MM.1S (cell line): ENCODE data around the gene ACER3.

Experiments
- DNase-seq: peaks from one replicate; pipeline ENCODE4 v3.0.0-alpha.2; 2015
- H2AFZ ChIP-seq: fragments of 300-600 bp; sonication (generic); 2 replicates; pipeline ENCODE4 v1.6.0; 2016; ENCODE audit warnings: antibody characterized with exemption, low read length
- H3F3A ChIP-seq: fragments of 300-600 bp; sonication (generic); 2 replicates; pipeline ENCODE4 v1.6.1; 2016; ENCODE audit warnings: mild to moderate bottlenecking, antibody characterized with exemption, low read length, moderate library complexity, mixed read lengths; ENCODE audit not compliant: insufficient read depth
- H3K27ac ChIP-seq: fragments of 300-600 bp; sonication (generic); 2 replicates; pipeline ENCODE4 v1.5.1; 2016; ENCODE audit warnings: mild to moderate bottlenecking, low read length
- H3K27me3 ChIP-seq: fragments of 300-600 bp; sonication (generic); replicated peaks from 2 replicates; pipeline ENCODE4 v1.6.0; 2016; ENCODE audit warnings: low read length; ENCODE audit not compliant: insufficient read depth
- H3K36me3 ChIP-seq: fragments of 300-600 bp; sonication (generic); replicated peaks from 2 replicates; pipeline ENCODE4 v1.6.1; 2016; ENCODE audit warnings: mild to moderate bottlenecking, low read length, mixed read lengths; ENCODE audit not compliant: insufficient read depth
- H3K4me1 ChIP-seq: fragments of 300-600 bp; sonication (generic); 2 replicates; pipeline ENCODE4 v1.6.1; 2016; ENCODE audit warnings: low read length, mixed read lengths
- H3K4me2 ChIP-seq: fragments of 300-600 bp; sonication (generic); 2 replicates; pipeline ENCODE4 v1.6.0; 2016; ENCODE audit warnings: low read depth, low read length
- H3K4me3 ChIP-seq: fragments of 300-600 bp; sonication (generic); 2 replicates; pipeline ENCODE4 v1.5.1; 2016; ENCODE audit warnings: low read length, mixed read lengths
- H3K79me2 ChIP-seq: fragments of 300-600 bp; sonication (generic); 2 replicates; pipeline ENCODE4 v1.6.1; 2016; ENCODE audit warnings: mixed run types, low read length, mixed read lengths
- H3K9ac ChIP-seq: fragments of 300-600 bp; sonication (generic); 2 replicates; pipeline ENCODE4 v1.6.1; 2016; ENCODE audit warnings: low read length, mixed read lengths
- H3K9me2 ChIP-seq: fragments of 300-600 bp; sonication (generic); replicated peaks from 2 replicates; pipeline ENCODE4 v1.6.1; 2016; ENCODE audit warnings: mild to moderate bottlenecking, low read length, mixed read lengths; ENCODE audit not compliant: insufficient read depth
- H3K9me3 ChIP-seq: fragments of 300-600 bp; sonication (generic); replicated peaks from 2 replicates; pipeline ENCODE4 v1.6.1; 2016; ENCODE audit warnings: mild to moderate bottlenecking, low read length, mixed read lengths; ENCODE audit not compliant: insufficient read depth
- H4K20me1 ChIP-seq: fragments of 300-600 bp; sonication (generic); 2 replicates; pipeline ENCODE4 v1.6.1; 2016; ENCODE audit warnings: mild to moderate bottlenecking, low read length, moderate library complexity, mixed read lengths; ENCODE audit not compliant: insufficient read depth
- CTCF ChIP-seq: fragments of 300-600 bp; sonication (generic); IDR thresholded peaks from 2 replicates; pipeline ENCODE4 v1.5.1; 2016; ENCODE audit warnings: antibody characterized with exemption, low read length, mixed read lengths
- EZH2 ChIP-seq: fragments of 300-600 bp; sonication (generic); optimal IDR thresholded peaks from 2 replicates; pipeline ENCODE3; 2017; ENCODE audit warnings: low read depth, mild to moderate bottlenecking, antibody characterized with exemption, low read length, mixed read lengths
- EZH2phosphoT487 ChIP-seq: fragments of 300-600 bp; sonication (generic); IDR thresholded peaks from 2 replicates; pipeline ENCODE4 v1.6.1; 2018; ENCODE audit warnings: antibody characterized with exemption, low read length

The ACER3 gene

DNA sequence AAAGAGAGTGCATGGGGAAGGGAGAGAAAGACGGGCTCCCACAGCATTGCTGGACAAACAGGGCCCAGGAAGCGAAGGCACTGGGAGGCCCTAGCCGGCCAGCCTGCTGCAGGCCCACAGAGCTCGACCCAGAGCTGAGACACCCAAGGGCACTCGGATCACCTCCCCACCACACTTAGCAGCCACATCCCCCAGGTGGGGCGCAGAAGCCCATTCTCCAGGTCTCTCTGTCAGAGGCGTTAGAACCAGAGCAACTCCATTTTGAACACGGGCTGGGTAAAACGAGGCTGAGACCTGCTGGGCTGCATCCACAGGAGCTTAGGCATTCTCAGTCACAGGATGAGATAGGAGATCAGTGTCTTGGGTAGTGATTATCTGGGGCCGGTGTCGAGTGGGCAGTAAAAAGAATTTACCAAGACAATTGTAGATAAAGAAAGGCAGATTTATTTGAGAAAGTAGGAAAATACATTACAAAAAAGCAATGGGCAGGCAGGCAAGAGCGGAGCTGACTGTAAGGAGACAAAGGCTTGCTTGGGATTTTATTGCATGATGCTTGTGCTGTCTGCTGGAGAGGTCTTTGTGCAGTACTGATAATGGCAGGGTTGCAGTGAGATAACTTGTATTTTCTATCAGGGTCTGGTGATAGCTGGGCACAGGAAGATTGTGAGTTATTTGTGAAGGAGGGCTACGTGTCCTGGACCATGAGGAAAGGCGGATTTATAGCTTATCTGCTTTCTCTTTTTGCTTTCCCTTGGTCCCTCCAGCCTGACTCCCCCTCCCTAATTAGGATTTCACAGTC is 192.7 kb downstream of the ACER3 start:
- H3K9ac ChIP-seq, result no peak overlapping the region
- no peak overlapping the region for H3K4me3 ChIP-seq
- no peaks in the 10 kb centered on the region for H3K9me2 ChIP-seq
- no peaks in the 10 kb centered on the region for H3K36me3 ChIP-seq
- H3K79me2 ChIP-seq, result no peaks in the 10 kb centered on the region
- no peak overlapping the region for H3K27ac ChIP-seq
- no peaks in the 10 kb centered on the region for H3K4me1 ChIP-seq
- no peaks in the 10 kb centered on the region for H3K27me3 ChIP-seq
- TF ChIP-seq EZH2 (no peak), EZH2phosphoT487 (no peak), CTCF (no peak)
- no peak overlapping the region for H2AFZ ChIP-seq
- no peak overlapping the region for H3K4me2 ChIP-seq
- H4K20me1 ChIP-seq, result no peaks in the 10 kb centered on the region
- no peaks in the 10 kb centered on the region for H3F3A ChIP-seq
- no peak for DNase-seq
- no peaks in the 10 kb centered on the region for H3K9me3 ChIP-seq

DNA sequence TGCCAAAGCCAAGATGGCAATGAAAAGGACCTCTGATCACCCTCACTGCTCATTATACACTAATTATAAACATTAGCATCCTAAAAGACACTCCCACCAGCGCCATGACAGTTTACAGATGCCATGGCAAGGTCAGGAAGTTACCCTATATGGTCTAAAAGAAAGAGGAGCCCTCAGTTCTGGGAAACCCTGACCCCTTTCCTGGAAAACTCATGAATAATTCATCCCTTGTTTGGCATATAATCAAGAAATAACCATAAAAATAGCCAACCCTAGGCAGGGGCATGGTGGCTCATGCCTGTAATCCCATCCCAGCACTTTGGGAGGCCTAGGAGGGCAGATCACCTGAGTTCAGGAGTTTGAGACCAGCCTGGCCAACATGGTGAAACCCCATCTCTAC is 193.4 kb downstream of the ACER3 start:
- H3K4me2 ChIP-seq, result no peak overlapping the region
- no peaks in the 10 kb centered on the region for H3K27me3 ChIP-seq
- no peak overlapping the region for H2AFZ ChIP-seq
- H3K9me2 ChIP-seq, result no peaks in the 10 kb centered on the region
- H3K9ac ChIP-seq, result no peak overlapping the region
- no peaks in the 10 kb centered on the region for H3K36me3 ChIP-seq
- TF ChIP-seq EZH2, result no peak
- no peak for TF ChIP-seq EZH2phosphoT487
- no peak for TF ChIP-seq CTCF
- H3K79me2 ChIP-seq, result no peaks in the 10 kb centered on the region
- no peaks in the 10 kb centered on the region for H3K4me1 ChIP-seq
- no peaks in the 10 kb centered on the region for H4K20me1 ChIP-seq
- H3K4me3 ChIP-seq, result no peak overlapping the region
- H3F3A ChIP-seq, result no peaks in the 10 kb centered on the region
- no peaks in the 10 kb centered on the region for H3K9me3 ChIP-seq
- DNase-seq, result no peak
- H3K27ac ChIP-seq, result no peak overlapping the region

- no peaks in the 10 kb centered on the region for H3K79me2 ChIP-seq
- no peak overlapping the region for H3K4me2 ChIP-seq
- H3K36me3 ChIP-seq, result no peaks in the 10 kb centered on the region
- H3K9me3 ChIP-seq, result no peaks in the 10 kb centered on the region
- no peaks in the 10 kb centered on the region for H3K27me3 ChIP-seq
- H3K9me2 ChIP-seq, result no peaks in the 10 kb centered on the region
- TF ChIP-seq EZH2 (no peak), CTCF (no peak), EZH2phosphoT487 (no peak)
- no peak overlapping the region for H3K4me3 ChIP-seq
- no peak overlapping the region for H3K27ac ChIP-seq
- no peaks in the 10 kb centered on the region for H4K20me1 ChIP-seq
- H2AFZ ChIP-seq, result no peak overlapping the region
- H3F3A ChIP-seq, result no peaks in the 10 kb centered on the region
- no peaks in the 10 kb centered on the region for H3K4me1 ChIP-seq
- DNase-seq, result no peak
- no peak overlapping the region for H3K9ac ChIP-seq
These were observed 194.4 kb downstream of the ACER3 start for GRCh38 chr11:77055101-77055561.
